Measurements from ENCODE around the gene SCAF8. TPM values are rescaled to one million over a fixed set of nuclear protein-coding genes. Genes with fewer than 3 reads are reported as not detected.
A peak's percentile ranks its signal among the peaks of the same experiment; 100 is the strongest.

The SCAF8 gene
- total RNA-seq, 1 donor from 2014 or later: 46.1 TPM

GRCh38 chr6:154757352-154758050, 24.3 kb downstream of the SCAF8 start:
- TF ChIP-seq CTCF (IDR thresholded peaks at IDR 0.05): no peak
- no peak for DNase-seq (ENCODE audit: extremely low spot score, unreplicated experiment)
- Mint-ChIP-seq H3K36me3 (ENCODE audit: unreplicated experiment) (peaks cover 2% of the 10 kb centered on the region), H3K4me1 (ENCODE audit: unreplicated experiment) (peaks cover 28% of the 10 kb centered on the region), H3K4me3 (ENCODE audit: unreplicated experiment) (no peak overlapping the region), H3K27me3 (ENCODE audit: unreplicated experiment) (no peaks in the 10 kb centered on the region), H3K9me3 (ENCODE audit: unreplicated experiment) (no peaks in the 10 kb centered on the region), H3K27ac (ENCODE audit: unreplicated experiment) (no peak overlapping the region)

GRCh38 chr6:154758125-154758524, 24.9 kb downstream of the SCAF8 start:
- DNase-seq (ENCODE audit: extremely low spot score, unreplicated experiment): no peak
- peak overlapping the region; percentile 18 for H3K27ac Mint-ChIP-seq (ENCODE audit: unreplicated experiment)
- no peaks in the 10 kb centered on the region for H3K9me3 Mint-ChIP-seq (ENCODE audit: unreplicated experiment)
- H3K4me1 Mint-ChIP-seq (ENCODE audit: unreplicated experiment): peaks cover 28% of the 10 kb centered on the region
- no peak overlapping the region for H3K4me3 Mint-ChIP-seq (ENCODE audit: unreplicated experiment)
- H3K27me3 Mint-ChIP-seq (ENCODE audit: unreplicated experiment): no peaks in the 10 kb centered on the region
- H3K36me3 Mint-ChIP-seq (ENCODE audit: unreplicated experiment): peaks cover 2% of the 10 kb centered on the region
- TF ChIP-seq CTCF (IDR thresholded peaks at IDR 0.05): no peak

- no peak for DNase-seq (ENCODE audit: extremely low spot score, unreplicated experiment)
- H3K27ac Mint-ChIP-seq (ENCODE audit: unreplicated experiment): no peak overlapping the region
- peaks cover 2% of the 10 kb centered on the region for H3K36me3 Mint-ChIP-seq (ENCODE audit: unreplicated experiment)
- no peak overlapping the region for H3K4me3 Mint-ChIP-seq (ENCODE audit: unreplicated experiment)
- no peaks in the 10 kb centered on the region for H3K9me3 Mint-ChIP-seq (ENCODE audit: unreplicated experiment)
- no peaks in the 10 kb centered on the region for H3K27me3 Mint-ChIP-seq (ENCODE audit: unreplicated experiment)
- peaks cover 45% of the 10 kb centered on the region for H3K4me1 Mint-ChIP-seq (ENCODE audit: unreplicated experiment)
- no peak for TF ChIP-seq CTCF (IDR thresholded peaks at IDR 0.05)
These were observed 30.4 kb downstream of the SCAF8 start for GRCh38 chr6:154763650-154764049.

- no peak overlapping the region for H3K27ac Mint-ChIP-seq (ENCODE audit: unreplicated experiment)
- no peak for DNase-seq (ENCODE audit: extremely low spot score, unreplicated experiment)
- no peaks in the 10 kb centered on the region for H3K27me3 Mint-ChIP-seq (ENCODE audit: unreplicated experiment)
- peaks cover 48% of the 10 kb centered on the region for H3K4me1 Mint-ChIP-seq (ENCODE audit: unreplicated experiment)
- no peaks in the 10 kb centered on the region for H3K36me3 Mint-ChIP-seq (ENCODE audit: unreplicated experiment)
- no peak overlapping the region for H3K4me3 Mint-ChIP-seq (ENCODE audit: unreplicated experiment)
- no peak for TF ChIP-seq CTCF (IDR thresholded peaks at IDR 0.05)
- H3K9me3 Mint-ChIP-seq (ENCODE audit: unreplicated experiment): no peaks in the 10 kb centered on the region
These were observed 32.1 kb downstream of the SCAF8 start for GRCh38 chr6:154765273-154765672.

GRCh38 chr6:154766288-154766687, 33.1 kb downstream of the SCAF8 start:
- Mint-ChIP-seq H3K9me3 (ENCODE audit: unreplicated experiment) (no peaks in the 10 kb centered on the region), H3K36me3 (ENCODE audit: unreplicated experiment) (no peaks in the 10 kb centered on the region), H3K4me3 (ENCODE audit: unreplicated experiment) (no peak overlapping the region), H3K27me3 (ENCODE audit: unreplicated experiment) (no peaks in the 10 kb centered on the region), H3K27ac (ENCODE audit: unreplicated experiment) (peak overlapping the region; percentile 51), H3K4me1 (ENCODE audit: unreplicated experiment) (peaks cover 48% of the 10 kb centered on the region)
- DNase-seq (ENCODE audit: extremely low spot score, unreplicated experiment): no peak
- no peak for TF ChIP-seq CTCF (IDR thresholded peaks at IDR 0.05)

Measured in osteocyte (in vitro differentiated cells).